Renal cortex interstitium (tissue), 11 donors: ENCODE data around the gene ZDHHC4. TPM values are rescaled to one million over a fixed set of nuclear protein-coding genes. Genes with fewer than 3 reads are reported as not detected.
"Not testable (repeated sequence)": the region's sequence is repeated elsewhere in the genome, so short reads cannot be mapped to it uniquely, and the experiment has no call there.

Source experiments
- DNase-seq, 11 donors: peaks; one replicate each; pipeline ENCODE4 v3.0.0-alpha.2; 2013; ENCODE audit warnings: low read depth in 9 of 11, low spot score in 4 of 11; ENCODE audit errors: extremely low read depth in 1 of 11
- polyA plus RNA-seq, 3 donors: library from polyadenylated mRNA; unstranded; fragments of 120-200 nt; gene quantifications; one replicate each; pipeline ENCODE4 v1.2.1, GENCODE V29; 2013; ENCODE audit not compliant: insufficient read length in 3 of 3

ZDHHC4 gene
- polyA plus RNA-seq, 3 donors, result 73.3 to 85.8 (median 76.3) TPM

DNA sequence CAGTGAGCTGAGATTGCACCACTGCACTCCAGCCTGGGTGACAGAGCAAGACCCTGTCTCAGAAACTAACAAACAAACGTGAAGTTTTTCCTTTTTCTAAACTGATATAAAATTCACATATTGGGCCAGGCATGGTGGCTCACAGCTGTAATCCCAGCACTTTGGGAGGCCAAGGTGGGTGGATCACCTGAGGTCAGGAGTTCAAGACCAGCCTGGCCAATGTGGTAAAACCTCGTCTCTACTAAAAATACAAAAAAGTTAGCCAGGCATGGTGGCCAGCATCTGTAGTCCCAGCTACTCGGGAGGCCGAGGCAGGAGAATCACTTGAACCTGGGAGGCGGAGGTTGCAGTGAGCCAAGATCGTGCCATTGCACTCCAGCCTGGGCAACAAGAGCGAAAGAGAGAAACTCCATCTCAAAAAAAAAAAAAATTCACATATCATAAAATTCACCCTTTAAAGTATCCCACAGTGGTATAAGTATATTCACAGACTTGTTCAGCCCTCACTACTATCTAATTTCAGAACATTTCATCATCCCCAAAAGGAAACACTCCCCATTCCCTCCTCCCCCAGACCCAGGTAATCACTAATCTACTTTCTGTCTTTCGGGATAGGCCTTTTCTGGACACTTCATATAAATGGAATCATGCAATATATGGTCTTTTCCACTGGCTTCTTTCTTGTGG is 8.6 kb downstream of the ZDHHC4 start:
- DNase-seq, result not testable (repeated sequence)

- no peak for DNase-seq
These were observed 11.3 kb downstream of the ZDHHC4 start for GRCh38 chr7:6588566-6588965.

DNA sequence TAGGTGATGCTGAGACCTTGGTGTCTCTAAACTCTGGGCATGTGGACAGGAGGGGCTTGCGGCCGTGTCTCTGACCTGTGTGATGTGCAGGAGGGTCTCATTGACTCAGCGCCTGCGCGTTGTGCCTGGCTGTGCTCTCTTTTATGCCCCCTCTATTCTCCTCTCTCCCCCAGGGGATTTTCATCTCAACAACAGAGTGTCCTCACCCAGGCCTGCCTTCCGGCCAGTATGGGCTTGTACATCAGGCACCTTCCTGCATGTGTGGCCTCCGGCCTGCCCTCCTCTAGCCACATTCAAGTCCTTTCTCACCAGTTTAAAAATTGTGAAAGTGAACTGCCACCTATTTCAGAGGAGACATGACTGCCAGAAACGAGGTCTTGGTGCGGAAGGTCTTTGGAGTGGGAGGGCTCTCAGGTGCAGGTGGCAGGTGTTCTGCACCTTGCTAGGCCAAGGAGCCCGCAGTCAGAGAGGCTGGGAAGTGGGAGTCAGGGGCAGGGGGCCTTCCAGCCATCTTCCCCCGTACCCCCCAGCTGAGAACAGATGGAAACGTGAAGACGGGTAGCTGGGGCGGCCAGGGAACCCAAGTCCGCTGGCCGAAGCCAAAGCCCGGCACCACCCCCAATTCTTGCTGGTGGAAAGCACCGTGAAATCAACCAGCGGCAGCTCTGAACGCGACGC is 12.0 kb downstream of the ZDHHC4 start:
- no peak for DNase-seq

DNA sequence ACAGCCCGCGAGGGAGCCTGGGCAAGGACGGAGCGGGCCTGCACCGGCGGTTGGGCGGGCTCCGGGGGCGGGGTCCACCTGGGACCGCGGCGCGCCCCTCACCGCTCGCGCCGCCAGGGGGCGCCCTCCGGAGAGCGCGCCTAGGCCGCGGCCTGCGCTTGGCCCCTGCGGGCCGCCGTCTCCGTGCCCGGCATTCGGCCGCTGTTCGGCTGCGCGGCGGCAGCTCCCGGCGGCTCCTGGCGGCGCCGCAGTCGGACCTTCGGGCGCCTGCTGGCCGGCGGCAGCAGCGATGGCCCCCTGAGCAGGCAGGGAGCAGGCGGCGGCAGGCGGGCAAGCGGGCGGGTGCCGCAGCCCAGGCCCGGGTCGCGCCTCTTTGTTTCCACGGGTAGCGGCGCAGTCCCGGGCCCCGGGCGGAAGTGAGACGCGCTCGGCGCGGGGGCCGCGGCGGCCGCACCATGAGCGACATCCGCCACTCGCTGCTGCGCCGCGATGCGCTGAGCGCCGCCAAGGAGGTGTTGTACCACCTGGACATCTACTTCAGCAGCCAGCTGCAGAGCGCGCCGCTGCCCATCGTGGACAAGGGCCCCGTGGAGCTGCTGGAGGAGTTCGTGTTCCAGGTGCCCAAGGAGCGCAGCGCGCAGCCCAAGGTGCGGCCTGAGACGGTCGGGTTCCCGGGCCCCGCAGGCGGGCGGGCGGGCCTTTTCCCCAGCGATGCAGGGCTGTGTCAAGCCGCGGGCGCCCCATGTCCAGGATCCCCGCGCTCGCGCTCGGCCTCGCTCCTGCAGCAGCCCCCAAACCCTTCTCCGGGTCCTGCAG is 12.8 kb downstream of the ZDHHC4 start, which contains the start of gene INTS15:
TSS of gene INTS15 (plus strand) at position 193 of the 816 bp plus-strand sequence. CDS start at position 456, 263 bp downstream.
- peak; percentile 66 to 85 (median 79) for DNase-seq

DNA sequence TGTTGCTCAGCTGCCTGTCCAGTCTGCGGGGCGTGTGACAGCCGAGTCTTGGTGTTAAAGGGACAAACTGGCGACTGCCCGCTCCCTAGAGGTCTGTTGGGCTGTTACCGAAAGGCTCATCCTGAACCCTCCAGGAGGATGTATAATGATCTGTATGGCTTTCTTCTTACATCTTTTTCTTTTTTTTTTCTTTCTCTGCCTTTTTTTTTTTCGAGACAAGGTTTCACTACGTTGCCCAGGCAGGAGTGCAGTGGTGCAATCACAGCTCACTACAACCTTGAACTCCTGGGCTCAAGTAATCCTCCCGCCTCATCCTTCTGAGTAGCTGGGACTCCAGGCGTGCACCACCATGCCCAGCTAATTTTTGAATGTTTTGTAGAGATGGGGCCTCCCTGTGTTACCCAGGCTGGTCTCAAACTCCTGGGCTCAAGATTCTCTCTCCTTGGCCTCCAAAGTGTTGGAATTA is 13.4 kb downstream of the ZDHHC4 start:
- DNase-seq, result peak in 1 of 11 donors; percentile 25

GRCh38 chr7:6600093-6600492 is 22.8 kb downstream of the ZDHHC4 start:
- DNase-seq, result no peak

DNA sequence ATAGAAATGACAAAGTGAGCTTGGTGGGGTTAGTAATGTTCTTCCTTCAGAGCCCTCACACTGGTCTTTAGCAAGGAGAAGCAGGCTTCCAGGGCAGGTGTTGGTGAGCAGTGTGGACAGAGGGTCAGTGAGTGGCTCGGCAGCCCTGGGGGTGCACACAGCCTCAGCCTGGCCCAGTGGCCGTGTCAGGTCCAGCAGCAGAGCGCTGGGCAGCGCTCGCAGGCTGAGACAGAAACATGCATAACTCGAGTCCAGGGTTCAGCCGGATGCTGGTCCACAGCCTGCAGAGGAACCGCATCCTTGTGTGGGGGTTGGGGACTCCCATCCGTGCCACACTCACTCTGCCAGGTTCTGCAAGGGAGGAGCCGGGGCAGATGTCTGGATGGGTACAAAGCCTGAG is 27.2 kb downstream of the ZDHHC4 start:
- DNase-seq, result no peak

GRCh38 chr7:6606866-6607583 is 29.8 kb downstream of the ZDHHC4 start:
- no peak for DNase-seq

GRCh38 chr7:6607651-6608051 is 30.4 kb downstream of the ZDHHC4 start:
- no peak for DNase-seq

- no peak for DNase-seq
These were observed 30.8 kb downstream of the ZDHHC4 start for GRCh38 chr7:6608081-6608480.

DNA sequence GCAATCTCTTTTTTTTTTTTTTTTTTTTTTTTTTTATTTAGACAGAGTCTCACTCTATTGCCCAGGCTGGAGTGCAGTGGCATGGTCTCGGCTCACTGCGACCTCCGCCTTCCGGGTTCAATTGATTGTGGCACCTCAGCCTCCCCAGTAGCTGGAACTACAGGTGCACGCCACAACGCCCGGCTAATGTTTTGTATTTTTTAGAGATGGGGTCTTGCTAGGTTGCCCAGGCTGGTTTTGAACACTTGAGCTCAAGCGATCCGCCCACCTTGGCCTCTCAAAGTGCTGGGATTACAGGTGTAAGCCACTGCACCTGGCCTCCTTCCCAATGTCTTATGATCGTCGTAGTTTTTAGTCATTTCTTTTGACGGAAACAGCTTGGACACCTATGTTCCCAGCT is 31.5 kb downstream of the ZDHHC4 start:
- DNase-seq, result no peak

DNA sequence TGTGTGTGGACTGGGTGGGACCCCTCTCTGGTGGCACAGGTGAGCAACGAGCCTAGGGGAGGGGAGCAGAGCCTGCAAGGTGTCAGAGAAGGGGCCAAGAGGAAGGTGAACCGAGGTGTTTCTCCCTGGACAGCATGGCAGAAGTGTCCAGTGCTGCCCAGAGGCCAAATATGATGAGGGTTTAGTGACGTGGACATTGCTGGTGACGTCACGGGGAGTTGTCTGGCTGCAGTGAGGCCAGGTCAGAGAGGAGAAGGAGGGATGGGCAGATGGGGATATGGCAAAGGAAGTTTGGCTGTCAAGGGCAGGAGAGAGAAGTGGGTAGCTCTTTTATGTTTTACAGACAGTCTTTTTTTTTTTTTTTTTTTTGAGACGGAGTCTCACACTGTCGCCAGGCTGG is 35.6 kb downstream of the ZDHHC4 start:
- DNase-seq, result no peak

DNA sequence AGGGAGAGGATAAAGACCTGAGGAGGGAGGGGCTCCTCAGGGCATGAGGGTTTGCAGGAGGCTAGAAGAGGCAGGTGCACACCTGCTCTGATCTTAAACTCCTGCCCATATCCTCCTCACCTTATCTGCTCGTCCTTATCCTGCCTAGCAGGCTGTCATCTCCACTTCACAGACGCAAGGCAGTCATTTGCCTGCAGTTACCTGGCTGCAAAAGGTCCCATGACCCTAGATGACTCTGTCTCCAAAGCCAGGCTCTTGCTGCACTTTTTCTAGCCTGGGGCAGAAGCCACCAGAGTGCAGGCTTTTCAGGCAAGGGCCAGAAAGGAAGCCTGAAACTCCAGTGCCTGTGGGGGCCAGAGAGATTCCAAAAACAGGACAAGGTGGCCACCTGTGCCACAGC is 36.5 kb downstream of the ZDHHC4 start:
- no peak for DNase-seq

DNA sequence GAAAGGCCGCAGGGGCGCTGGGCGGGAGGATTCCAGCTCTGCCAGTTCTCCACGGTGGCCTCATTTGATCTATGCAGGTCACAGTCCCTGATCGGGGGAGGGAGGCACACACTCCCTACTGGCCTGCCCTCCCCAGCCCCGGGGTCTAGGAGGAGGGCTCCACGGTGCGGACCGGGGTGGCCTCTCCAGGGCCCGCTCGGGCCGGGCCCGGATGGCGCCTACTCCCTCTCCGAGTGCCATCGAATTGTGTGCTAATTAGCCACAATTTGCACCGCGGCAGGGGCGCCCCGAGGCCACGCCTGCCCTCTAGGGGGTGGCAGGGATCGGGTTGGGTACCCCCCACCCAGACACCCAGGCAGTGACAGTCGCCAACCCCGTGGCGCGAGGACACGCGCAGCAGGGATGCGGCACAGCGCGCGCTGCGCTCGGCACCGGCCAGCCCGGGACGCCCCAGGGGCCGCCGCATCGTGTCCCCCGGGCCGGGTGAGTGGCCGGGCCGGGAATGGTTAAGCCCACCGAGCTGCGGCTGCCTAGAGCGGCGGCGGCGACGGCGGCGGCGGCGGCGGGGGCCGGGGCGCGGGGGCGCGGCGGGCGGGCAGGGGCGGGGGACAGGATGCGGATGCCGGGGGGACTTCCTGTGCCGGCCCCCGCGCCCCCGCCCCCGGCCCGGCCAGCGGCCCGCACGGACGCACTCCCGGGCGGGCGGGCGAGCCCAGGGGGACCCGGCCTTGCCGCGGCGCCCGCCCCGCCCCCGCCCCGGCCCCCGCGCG is 37.9 kb downstream of the ZDHHC4 start, which contains the start of gene ZNF853:
TSS of gene ZNF853 (plus strand) at position 658 of the 770 bp plus-strand sequence. CDS start 565 bp downstream, outside the sequence.
- no peak for DNase-seq

- no peak for DNase-seq
These were observed 38.7 kb downstream of the ZDHHC4 start for GRCh38 chr7:6615723-6616555.

DNA sequence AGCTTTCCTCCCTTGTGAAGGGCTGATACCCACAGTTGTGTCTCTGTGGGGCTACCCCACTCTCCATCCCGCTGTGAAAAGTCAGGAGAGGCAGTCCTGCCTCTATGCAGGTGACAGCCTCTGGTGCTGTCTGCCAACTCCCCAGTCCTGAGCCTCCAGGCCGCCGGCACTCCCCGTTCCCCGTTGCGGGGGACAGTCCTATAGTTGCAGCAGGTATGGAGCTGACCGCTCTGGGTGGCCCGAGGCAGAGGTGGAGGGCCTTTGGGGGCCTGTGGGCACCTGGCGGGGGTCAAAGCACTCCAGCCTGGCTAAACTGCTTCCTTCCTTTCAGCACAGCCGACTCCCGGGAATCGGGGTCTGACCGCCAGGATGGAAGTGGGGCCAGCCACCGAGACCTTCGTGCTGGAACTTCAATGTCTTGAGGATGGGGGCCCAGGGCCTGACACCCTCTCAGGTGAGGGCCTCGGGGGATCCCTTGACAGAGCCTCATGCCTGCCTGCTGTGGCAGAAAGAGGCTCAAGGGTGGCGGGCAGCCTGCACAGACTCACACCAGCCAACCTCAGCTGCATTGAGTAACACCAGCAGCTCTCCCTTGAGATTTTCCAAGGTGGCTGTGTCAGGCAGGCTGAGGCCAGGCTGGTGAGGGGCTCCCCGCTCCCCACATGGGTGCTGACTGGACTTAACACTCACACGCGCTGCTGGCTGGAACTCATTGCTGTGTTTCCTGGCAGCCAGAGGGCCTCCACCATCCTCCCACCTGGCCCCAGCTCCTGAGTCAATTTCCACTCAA is 39.8 kb downstream of the ZDHHC4 start:
- DNase-seq, result no peak

DNA sequence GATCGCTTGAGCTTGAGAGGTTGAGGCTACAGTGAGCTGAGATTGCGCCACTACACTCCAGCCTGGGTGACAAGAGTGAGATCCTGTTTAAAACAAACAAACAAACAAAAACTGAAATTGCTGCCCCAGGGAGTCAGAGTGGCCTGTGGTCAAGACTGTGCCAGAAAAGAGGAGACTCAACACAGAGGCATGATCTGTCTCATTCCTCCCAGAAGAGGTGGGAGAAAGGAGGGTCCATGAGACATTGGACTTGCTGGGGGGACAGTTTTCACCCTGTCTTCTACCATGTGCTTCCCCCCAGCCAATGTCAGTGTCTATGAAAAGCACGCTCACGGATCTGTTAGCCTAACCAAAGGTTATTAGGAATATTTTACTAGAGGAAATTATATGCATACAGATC is 41.4 kb downstream of the ZDHHC4 start:
- DNase-seq, result no peak
